ENCODE data around the gene PSMA3.

Gene PSMA3

DNA sequence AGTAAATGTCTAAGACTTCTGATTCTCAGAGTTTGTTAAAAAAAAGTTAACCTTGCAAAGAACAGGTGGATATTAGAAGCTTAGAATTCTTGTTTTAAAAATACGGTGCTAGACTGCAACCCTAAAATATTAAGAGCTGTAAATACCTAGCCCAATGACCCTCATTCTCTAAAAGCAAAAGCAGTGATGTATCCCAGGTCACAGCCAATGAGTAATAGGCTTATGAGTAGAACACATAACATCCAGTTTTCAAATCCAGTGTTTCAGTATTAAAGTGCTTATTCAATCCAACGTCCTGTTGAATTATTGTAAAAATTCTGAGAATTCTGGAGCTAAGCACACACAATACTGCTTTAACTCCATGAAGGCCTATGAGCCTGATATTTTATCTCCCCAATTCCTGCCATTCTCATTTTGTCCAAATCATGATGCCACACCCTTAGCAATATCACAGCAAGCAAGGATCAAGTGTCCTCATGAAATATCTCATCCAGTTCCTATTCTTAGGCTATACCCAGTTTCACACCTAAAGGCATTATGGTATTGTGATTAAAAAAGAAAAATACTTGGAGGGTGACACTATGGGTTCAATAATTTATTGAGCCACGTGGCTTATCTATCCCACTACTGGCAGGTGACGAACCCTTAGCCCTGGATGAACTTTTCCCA lies 38.4 kb downstream of the PSMA3 start:
- Histone ChIP-seq H3K9me3 (ENCODE audit: control insufficient read depth, insufficient read depth, low read length) (no peaks in the 10 kb centered on the region), H3K36me3 (ENCODE audit: insufficient read depth, low read length) (peaks cover 14% of the 10 kb centered on the region), H3K9ac (ENCODE audit: low read depth, low read length) (no peak overlapping the region), H3K4me1 (ENCODE audit: insufficient read depth, low read length) (no peaks in the 10 kb centered on the region)

DNA sequence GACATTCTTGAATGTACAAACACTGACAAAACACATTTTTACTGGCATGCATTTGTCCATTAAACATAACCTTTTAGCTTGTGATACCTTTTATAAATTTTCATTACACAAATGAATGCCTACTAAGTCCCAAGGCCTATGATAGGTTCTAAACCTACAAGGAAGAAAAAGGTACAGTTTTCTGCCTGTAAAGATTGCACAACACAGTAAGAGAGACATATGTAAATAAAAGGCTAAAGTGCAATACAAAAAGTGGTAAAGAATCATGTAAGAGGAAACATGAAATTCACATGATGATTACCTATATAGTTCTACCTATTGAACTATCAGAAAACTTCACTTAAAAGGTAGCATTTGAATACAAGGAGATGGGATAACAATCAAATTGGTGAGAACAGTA lies 39.1 kb downstream of the PSMA3 start:
- H3K9me3 ChIP-seq (ENCODE audit: control insufficient read depth, insufficient read depth, low read length): no peaks in the 10 kb centered on the region
- H3K9ac ChIP-seq (ENCODE audit: low read depth, low read length): no peak overlapping the region
- peaks cover 15% of the 10 kb centered on the region for H3K36me3 ChIP-seq (ENCODE audit: insufficient read depth, low read length)
- H3K4me1 ChIP-seq (ENCODE audit: insufficient read depth, low read length): no peaks in the 10 kb centered on the region

DNA sequence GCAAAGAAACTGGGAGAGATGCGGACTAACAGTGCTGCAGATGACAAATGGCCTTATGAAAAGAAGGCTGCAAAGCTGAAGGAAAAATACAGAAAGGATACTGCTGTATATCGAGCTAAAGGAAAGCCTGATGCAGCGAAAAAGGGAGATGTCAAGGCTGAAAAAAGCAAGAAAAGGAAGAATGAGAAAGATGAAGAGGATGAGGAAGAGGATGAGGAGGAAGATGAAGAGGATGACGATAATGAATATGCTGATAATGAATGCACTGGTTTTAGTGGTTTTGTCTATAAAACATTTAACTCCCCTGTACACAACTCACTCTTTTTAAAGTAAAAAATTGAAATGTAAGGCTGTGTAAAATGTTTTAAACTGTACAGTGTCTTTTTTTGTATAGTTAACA lies 40.5 kb downstream of the PSMA3 start:
- Histone ChIP-seq H3K9ac (ENCODE audit: low read depth, low read length) (no peak overlapping the region), H3K36me3 (ENCODE audit: insufficient read depth, low read length) (peaks cover 15% of the 10 kb centered on the region), H3K4me1 (ENCODE audit: insufficient read depth, low read length) (no peaks in the 10 kb centered on the region), H3K9me3 (ENCODE audit: control insufficient read depth, insufficient read depth, low read length) (no peaks in the 10 kb centered on the region)

DNA sequence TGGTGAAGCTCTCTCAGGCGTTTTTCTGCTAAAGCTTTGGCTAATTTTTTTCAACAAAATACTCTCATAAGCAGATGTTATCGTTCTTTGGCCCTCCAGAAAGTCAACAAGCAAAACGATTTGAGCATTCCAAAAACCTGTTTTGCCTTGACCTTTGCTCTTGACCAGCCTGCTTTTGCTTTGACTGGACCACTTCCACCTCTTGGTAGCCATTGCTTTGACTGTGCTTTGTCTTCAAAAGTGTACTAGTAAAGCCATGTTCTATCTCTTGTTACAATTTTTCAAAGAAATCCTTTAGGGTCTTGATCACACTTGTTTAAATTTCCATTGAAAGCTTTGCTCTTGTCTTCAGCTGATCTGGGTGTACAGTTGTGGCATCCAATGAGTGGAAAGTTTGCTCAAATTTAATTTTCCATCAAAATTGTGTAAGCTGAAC lies 43.0 kb downstream of the PSMA3 start:
- Histone ChIP-seq H3K9me3 (ENCODE audit: control insufficient read depth, insufficient read depth, low read length) (no peaks in the 10 kb centered on the region), H3K36me3 (ENCODE audit: insufficient read depth, low read length) (peaks cover 19% of the 10 kb centered on the region), H3K9ac (ENCODE audit: low read depth, low read length) (no peak overlapping the region), H3K4me1 (ENCODE audit: insufficient read depth, low read length) (no peaks in the 10 kb centered on the region)

DNA sequence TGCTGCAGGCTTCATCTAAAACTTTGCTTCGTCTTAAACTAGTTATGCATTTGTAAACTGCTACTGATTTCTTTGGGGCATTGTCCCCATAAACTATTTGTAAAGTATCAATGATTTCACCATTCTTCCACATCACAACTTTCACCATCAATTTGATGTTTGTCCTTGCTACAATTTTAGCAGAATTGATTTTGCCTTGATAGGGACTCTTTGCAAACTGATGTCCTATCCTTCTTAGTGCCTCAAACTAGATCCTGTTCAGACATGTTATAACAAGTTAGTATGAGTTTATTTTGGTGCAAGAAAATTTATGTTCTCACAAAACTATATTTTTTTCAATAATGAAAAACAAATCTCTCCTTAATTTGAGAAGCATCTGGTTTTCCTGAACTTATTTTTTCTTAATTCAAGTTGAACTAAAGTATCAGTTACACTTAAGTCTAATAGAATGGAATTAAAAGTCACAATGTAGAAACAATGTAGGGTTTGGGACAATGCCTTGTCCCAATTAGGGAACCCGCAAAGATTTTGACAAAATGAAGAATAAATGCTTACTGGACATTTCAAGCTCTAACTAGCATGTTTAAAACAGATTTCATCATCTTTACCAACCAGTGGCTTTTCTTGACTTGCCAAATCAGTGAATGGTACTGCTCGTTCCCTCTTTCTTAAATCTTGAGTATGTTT lies 43.6 kb downstream of the PSMA3 start:
- no peaks in the 10 kb centered on the region for H3K4me1 ChIP-seq (ENCODE audit: insufficient read depth, low read length)
- H3K36me3 ChIP-seq (ENCODE audit: insufficient read depth, low read length): peaks cover 18% of the 10 kb centered on the region
- H3K9ac ChIP-seq (ENCODE audit: low read depth, low read length): no peak overlapping the region
- no peaks in the 10 kb centered on the region for H3K9me3 ChIP-seq (ENCODE audit: control insufficient read depth, insufficient read depth, low read length)

DNA sequence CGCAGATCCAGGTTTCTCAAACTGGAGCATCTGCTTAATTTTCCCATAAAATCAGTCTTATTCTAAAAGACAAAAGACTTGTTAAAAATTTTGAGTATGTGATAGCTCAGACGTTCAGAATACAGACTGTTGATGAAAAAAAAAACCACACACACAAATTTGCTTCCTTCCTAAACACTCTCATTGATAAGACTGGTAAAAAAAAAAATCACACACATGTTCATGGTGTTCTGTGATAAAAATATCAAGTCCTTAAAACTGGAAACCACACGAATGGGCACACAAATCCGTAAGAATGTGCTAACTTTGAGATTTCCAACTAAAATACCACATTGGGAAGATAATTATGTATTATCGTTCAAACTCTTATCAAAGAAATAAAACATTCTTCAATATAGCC lies 47.0 kb downstream of the PSMA3 start:
- Histone ChIP-seq H3K4me1 (ENCODE audit: insufficient read depth, low read length) (no peaks in the 10 kb centered on the region; the same call in 1 of the 2 replicates), H3K9ac (ENCODE audit: low read depth, low read length) (no peak overlapping the region), H3K9me3 (ENCODE audit: control insufficient read depth, insufficient read depth, low read length) (no peaks in the 10 kb centered on the region), H3K36me3 (ENCODE audit: insufficient read depth, low read length) (peaks cover 23% of the 10 kb centered on the region)

DNA sequence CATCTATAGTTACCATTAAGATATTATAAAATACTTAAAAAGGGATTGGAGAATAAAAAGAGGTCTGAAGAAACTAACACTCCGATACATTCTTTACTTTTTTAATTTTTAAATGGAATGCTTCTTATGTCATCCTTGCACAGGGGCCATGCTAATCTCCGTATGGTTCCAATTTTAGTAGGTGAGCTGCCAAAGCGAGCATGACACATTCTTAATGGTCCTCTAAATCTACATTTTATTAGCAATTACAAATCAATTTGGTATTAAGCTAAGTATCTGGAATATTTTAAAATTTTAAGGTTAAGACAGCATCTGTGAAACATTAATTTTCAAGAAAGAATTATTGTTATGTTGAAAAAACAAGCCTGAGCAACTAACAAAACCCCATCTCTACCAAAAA lies 47.5 kb downstream of the PSMA3 start:
- H3K4me1 ChIP-seq (ENCODE audit: insufficient read depth, low read length): no peaks in the 10 kb centered on the region; the same call in 1 of the 2 replicates
- H3K36me3 ChIP-seq (ENCODE audit: insufficient read depth, low read length): peaks cover 23% of the 10 kb centered on the region
- no peaks in the 10 kb centered on the region for H3K9me3 ChIP-seq (ENCODE audit: control insufficient read depth, insufficient read depth, low read length)
- H3K9ac ChIP-seq (ENCODE audit: low read depth, low read length): no peak overlapping the region

DNA sequence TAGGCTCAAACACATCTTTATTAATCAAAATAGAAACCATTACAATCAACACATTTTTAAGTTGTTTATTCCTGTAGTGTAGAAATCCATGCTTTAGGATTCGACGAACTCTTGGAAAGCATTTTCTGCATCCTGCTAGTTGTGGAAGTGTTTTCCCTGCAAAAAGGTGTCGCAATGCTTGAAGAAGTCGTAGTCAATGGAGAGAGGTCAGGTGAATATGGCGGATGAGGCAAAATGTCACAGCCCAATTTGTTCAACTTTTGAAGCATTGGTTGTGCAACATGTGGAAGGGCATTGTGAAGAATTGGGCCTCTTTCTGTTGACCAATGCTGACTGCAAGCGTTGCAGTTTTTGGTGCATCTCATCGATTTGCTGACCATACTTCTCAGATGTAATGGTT lies 49.6 kb downstream of the PSMA3 start:
- Histone ChIP-seq H3K9ac (ENCODE audit: low read depth, low read length) (no peak overlapping the region), H3K4me1 (ENCODE audit: insufficient read depth, low read length) (no peaks in the 10 kb centered on the region; the same call in 1 of the 2 replicates), H3K9me3 (ENCODE audit: control insufficient read depth, insufficient read depth, low read length) (no peaks in the 10 kb centered on the region), H3K36me3 (ENCODE audit: insufficient read depth, low read length) (peaks cover 14% of the 10 kb centered on the region)

DNA sequence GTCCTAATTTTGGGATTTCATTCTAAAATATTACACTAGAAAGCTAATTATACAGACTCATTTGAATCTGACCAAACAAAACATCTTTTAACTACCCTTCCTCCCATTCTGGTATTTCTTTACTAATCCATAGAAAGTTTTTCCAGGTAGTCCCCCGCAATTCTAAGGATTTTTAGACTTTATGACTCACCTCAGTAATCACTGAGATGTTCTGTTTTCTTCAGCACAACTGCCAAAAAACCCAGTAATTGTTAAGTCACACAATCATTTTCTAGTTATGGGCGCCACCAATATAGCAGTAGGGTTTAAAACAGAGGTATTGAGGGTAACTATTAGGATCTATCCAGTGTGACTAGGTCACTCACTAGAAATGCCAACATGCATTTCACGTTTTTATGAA lies 52.1 kb downstream of the PSMA3 start:
- H3K9me3 ChIP-seq (ENCODE audit: control insufficient read depth, insufficient read depth, low read length): no peaks in the 10 kb centered on the region
- peaks cover 14% of the 10 kb centered on the region for H3K36me3 ChIP-seq (ENCODE audit: insufficient read depth, low read length)
- H3K4me1 ChIP-seq (ENCODE audit: insufficient read depth, low read length): no peaks in the 10 kb centered on the region; the same call in 1 of the 2 replicates
- H3K9ac ChIP-seq (ENCODE audit: low read depth, low read length): peak overlapping the region; percentile 87

DNA sequence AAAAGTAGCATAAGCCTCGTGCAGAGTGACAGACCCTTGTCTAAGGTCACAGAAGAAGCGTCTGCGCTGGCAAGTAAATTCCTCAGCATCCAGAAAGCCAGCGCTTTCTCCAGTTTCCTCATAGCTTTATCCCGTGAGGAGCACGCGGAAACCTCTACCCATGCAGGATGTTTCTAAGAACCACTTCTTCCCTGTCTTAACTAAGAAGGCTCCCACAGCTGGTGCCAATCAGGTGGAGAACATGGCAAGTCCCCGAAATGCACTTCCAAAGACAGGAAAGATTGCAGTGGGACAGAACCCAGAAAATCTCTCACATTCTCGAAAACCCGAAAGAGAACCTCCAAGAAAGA lies 52.7 kb downstream of the PSMA3 start:
- Histone ChIP-seq H3K4me1 (ENCODE audit: insufficient read depth, low read length) (no peaks in the 10 kb centered on the region; the same call in 1 of the 2 replicates), H3K36me3 (ENCODE audit: insufficient read depth, low read length) (peaks cover 12% of the 10 kb centered on the region), H3K9me3 (ENCODE audit: control insufficient read depth, insufficient read depth, low read length) (no peaks in the 10 kb centered on the region)

DNA sequence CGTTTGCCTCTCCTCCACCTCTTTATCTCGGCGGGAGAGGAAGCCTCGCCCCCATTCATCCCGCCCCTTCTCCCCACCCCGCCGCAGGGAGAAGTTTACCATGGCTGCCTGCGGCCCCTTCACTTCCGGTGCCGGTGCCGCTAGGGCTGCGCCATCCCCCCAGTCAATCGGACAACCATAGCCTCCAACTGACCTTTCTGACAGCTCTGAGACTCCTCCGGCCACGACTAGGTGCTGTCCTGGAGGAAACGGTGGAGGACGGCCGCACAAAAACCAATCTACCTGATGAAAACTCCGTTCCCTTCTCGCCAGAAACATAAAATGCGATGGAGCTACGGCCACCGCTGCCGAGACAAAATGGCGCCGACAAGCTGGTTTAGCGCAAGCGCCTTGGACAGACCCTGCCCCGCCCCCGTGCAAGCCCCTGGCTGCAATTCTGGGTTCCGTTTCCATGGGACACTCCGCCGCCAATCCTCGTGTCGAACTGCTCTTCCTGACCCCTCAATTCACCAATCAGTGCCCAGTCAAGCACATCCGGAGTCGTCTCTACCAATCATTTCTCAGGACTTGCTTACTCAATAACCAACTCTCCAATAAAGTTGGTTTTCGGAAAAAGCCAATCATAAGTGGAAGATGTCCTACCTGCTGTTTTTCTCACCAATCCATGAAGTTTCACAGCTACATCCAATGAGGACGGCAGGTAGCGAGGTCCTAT lies 53.3 kb downstream of the PSMA3 start:
- H3K9me3 ChIP-seq (ENCODE audit: control insufficient read depth, insufficient read depth, low read length): no peaks in the 10 kb centered on the region
- peak overlapping the region; percentile 87 for H3K9ac ChIP-seq (ENCODE audit: low read depth, low read length)
- peaks cover 6% of the 10 kb centered on the region for H3K36me3 ChIP-seq (ENCODE audit: insufficient read depth, low read length)
- no peaks in the 10 kb centered on the region; the same call in 1 of the 2 replicates for H3K4me1 ChIP-seq (ENCODE audit: insufficient read depth, low read length)

More for the DNA sequence above, 52.7 kb downstream of the PSMA3 start:
- H3K9ac ChIP-seq (ENCODE audit: low read depth, low read length): peak overlapping the region; percentile 87

DNA sequence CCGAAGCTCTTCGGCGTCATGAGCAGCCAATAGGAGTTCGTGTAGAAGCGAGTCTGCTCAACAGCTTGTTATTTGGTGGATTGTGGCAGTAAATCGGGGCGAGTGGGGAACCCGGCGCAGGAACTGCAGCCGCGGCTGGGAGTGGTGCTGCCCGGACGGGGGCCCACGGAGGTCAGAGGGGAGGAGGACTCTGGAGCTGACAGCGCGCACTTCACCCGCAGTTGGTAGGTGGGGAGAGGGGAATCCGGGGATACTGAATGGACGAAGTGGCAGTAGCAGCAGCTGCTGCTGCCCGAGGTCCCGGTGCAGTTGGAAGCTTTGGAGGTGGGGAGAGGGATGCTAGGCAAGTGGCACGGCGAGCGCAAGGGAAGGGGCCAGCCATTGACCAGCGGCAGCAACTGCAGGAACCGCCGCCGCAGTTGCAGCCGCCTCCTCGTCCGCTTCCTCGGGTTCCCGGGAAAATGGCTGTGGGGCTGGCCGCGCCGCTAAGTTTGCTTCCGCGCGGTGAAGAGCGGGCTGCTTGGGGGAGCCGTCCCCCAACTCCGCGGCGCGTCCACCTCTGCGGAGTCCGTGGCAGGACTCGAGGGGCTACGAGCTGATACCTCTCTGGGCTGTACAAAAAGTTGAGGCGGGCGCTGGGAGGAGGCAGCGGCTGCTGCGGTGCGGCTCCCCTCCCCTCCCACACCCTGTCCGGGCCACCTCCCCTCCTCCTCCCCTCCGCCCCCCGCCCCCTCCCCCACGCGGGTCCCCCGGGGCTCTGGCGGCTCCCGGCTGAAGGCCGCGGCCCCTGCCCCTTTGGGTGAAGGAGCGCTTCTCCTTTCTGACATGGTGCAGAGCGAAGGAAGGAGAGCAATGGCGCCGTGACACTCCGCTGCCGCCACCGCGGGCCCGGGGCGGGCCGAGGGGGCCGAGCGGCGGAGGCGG lies 54.1 kb downstream of the PSMA3 start, which contains the start of gene ARID4A:
Gene ARID4A, plus strand, starts transcription at position 79 of the 924 bp plus-strand sequence. CDS start 1,300 bp downstream, outside the sequence.
- H3K4me1 ChIP-seq (ENCODE audit: insufficient read depth, low read length): no peaks in the 10 kb centered on the region; the same call in 1 of the 2 replicates
- H3K9ac ChIP-seq (ENCODE audit: low read depth, low read length): peak within 1 kb of the TSS; percentile 87
- peaks cover 10% of the 10 kb centered on the region; the same call in 1 of the 2 replicates for H3K36me3 ChIP-seq (ENCODE audit: insufficient read depth, low read length)
- no peaks in the 10 kb centered on the region for H3K9me3 ChIP-seq (ENCODE audit: control insufficient read depth, insufficient read depth, low read length)

DNA sequence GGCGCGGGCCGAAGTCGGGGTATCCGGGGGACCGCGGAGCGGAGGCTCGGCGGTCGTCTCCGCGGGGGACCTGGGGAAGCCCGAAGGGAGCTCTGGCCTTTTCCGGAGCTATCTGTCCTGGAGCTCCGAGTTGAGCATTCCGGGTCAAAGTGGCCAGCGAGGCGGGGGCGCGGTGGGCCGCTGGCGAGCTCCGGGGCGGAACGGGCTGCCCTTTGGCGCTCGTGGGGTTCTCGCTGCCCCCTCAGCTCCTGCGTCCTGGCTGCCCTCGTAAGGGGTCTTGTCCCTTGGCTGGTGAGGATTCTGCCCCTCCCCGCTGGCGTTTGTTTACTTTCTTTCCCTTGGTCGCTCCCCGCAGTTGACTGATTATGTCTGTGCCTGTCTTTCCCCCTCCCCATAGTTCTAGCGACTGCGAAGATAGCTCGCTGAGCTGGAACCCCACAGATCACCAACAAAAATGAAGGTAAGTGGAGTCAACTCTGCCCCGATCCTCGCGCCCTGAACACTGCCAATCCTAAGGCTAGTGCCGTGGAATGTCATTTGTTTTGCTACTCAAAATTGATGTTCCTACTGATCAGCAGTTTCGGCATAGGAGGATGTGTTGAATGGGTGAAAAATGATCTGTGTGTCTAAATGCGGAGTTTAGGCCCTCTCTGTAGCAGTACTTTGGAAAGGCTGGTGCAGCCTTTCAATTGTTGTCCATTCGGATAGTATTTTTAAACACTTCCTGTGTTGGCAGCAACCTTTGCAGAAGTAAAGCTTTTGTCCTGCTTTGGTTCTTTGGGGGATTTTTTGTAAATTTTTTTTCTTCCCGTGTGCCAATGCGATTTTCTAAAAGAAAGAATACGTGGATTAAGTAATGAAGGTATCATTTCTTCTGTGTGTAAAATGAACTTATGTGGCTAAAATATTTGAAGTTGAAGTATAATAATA lies 55.0 kb downstream of the PSMA3 start:
- H3K9me3 ChIP-seq (ENCODE audit: control insufficient read depth, insufficient read depth, low read length): no peaks in the 10 kb centered on the region
- 0 out of 2 replicates have a peak, but pooled peaks cover 5% of the 10 kb centered on the region for H3K36me3 ChIP-seq (ENCODE audit: insufficient read depth, low read length)
- peak overlapping the region; percentile 82 for H3K9ac ChIP-seq (ENCODE audit: low read depth, low read length)
- no peaks in the 10 kb centered on the region; the same call in 1 of the 2 replicates for H3K4me1 ChIP-seq (ENCODE audit: insufficient read depth, low read length)

Data from ES-I3 (cell line).